ENCODE data around the gene ASPM. TPM values are rescaled to one million over a fixed set of nuclear protein-coding genes. Genes with fewer than 3 reads are reported as not detected.

ASPM gene
- polyA plus RNA-seq, 1 of the 3 experiments (the other 2 are of a cell fraction) = 3.0 TPM

DNA sequence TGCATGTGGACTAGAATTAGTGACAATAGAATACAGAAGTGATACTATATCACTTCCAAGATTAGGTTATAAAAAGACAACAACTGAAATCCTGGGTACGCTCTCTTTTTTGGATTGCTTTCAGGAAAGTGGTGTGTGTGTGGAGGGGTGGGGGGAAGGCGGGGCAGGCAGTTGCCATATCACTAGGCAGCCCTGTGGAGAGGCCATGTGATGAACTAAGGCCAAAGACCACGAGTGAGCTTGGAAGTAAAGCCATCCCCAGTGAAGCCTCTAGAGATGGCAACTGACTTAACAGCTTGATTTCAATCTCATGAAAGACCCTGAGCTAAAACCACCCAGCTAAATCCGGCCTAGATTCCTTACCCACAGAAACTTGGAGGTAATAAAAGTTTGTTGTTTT lies 6.2 kb upstream of the ASPM start:
- no peaks in the 10 kb centered on the region for H4K20me1 ChIP-seq (ENCODE audit: insufficient read depth)
- H3K9me3 ChIP-seq = no peaks in the 10 kb centered on the region
- peaks cover 0 to 6% of the 10 kb centered on the region in 2 experiments; a peak in 2 of 4 replicates for H3K4me1 ChIP-seq (ENCODE audit: control insufficient read depth in 1 of 2, insufficient read depth in 2 of 2, low read depth in 1 of 2, low read length in 1 of 2)
- 89% methylated on average over 4 of the region's 4 CpGs for WGBS (ENCODE audit: low lambda C conversion rate)
- no peaks in the 10 kb centered on the region for H3K9me2 ChIP-seq
- no peak overlapping the region for H3K4me2 ChIP-seq
- POLR2A ChIA-PET = no interaction called here
- H3K9ac ChIP-seq = no peak overlapping the region
- no peaks in the 10 kb centered on the region for H3K27me3 ChIP-seq (ENCODE audit: insufficient read depth)
- H3F3A ChIP-seq (replicated peaks; ENCODE audit: insufficient read depth) = no peaks in the 10 kb centered on the region
- DNase-seq = no peak
- H3K79me2 ChIP-seq (ENCODE audit: insufficient read depth) = no peaks in the 10 kb centered on the region
- no peak overlapping the region for H3K4me3 ChIP-seq (ENCODE audit: low read depth in 2 of 2, low read length in 1 of 2)
- peaks cover 0 to 19% of the 10 kb centered on the region in 2 experiments for H3K36me3 ChIP-seq (replicated peaks in 1 of 2; ENCODE audit: control insufficient read depth in 1 of 2, insufficient read depth in 2 of 2, low read length in 1 of 2)
- CTCF ChIA-PET = interaction anchor here (0.9 to 1.7 kb wide), 2 partner anchors 27 to 28 kb away, joined by 3 to 4 read pairs; no protein-coding TSS in a partner anchor
- no peak overlapping the region for H2AFZ ChIP-seq (ENCODE audit: low read depth)
- no peak overlapping the region for H3K27ac ChIP-seq (ENCODE audit: low read depth in 2 of 2, low read length in 1 of 2)
- TF ChIP-seq EZH2phosphoT487 (IDR thresholded peaks at IDR 0.05; ENCODE audit: borderline replicate concordance, low read depth) = no peak
- no peak for TF ChIP-seq MEF2A (IDR thresholded peaks at IDR 0.05; ENCODE audit: borderline replicate concordance, low read depth)
- TF ChIP-seq TAF1 (IDR thresholded peaks at IDR 0.05; ENCODE audit: borderline replicate concordance, low read depth, low read length) = no peak
- TF ChIP-seq, protein P1, sequence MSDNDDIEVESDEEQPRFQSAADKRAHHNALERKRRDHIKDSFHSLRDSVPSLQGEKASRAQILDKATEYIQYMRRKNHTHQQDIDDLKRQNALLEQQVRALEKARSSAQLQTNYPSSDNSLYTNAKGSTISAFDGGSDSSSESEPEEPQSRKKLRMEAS (IDR thresholded peaks at IDR 0.05; ENCODE audit: low read depth) = no peak
- no peak for TF ChIP-seq YY1 (IDR thresholded peaks at IDR 0.05; ENCODE audit: low read depth)
- TF ChIP-seq FOXM1 (IDR thresholded peaks at IDR 0.05; ENCODE audit: low read depth) = no peak
- no peak for TF ChIP-seq SMC3 (IDR thresholded peaks at IDR 0.05; ENCODE audit: low read depth, low read length)
- TF ChIP-seq TCF12 (IDR thresholded peaks at IDR 0.05) = no peak
- TF ChIP-seq FOXJ3 (CRISPR knock-in tag; IDR thresholded peaks at IDR 0.05) = no peak
- TF ChIP-seq EP300 (IDR thresholded peaks at IDR 0.05; ENCODE audit: borderline replicate concordance in 1 of 2, low read depth in 1 of 2, low read length in 1 of 2) = no peak
- no peak for TF ChIP-seq NFIC (IDR thresholded peaks at IDR 0.05; ENCODE audit: borderline replicate concordance)
- TF ChIP-seq ELF1 (IDR thresholded peaks at IDR 0.05) = no peak
- TF ChIP-seq, protein P2, sequence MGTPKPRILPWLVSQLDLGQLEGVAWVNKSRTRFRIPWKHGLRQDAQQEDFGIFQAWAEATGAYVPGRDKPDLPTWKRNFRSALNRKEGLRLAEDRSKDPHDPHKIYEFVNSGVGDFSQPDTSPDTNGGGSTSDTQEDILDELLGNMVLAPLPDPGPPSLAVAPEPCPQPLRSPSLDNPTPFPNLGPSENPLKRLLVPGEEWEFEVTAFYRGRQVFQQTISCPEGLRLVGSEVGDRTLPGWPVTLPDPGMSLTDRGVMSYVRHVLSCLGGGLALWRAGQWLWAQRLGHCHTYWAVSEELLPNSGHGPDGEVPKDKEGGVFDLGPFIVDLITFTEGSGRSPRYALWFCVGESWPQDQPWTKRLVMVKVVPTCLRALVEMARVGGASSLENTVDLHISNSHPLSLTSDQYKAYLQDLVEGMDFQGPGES (IDR thresholded peaks at IDR 0.05; ENCODE audit: low read depth, low read length) = no peak
- no peak for TF ChIP-seq TEAD4 (IDR thresholded peaks at IDR 0.05; ENCODE audit: borderline replicate concordance, insufficient read depth)
- no peak for TF ChIP-seq GATA2 (CRISPR knock-in tag; IDR thresholded peaks at IDR 0.05)
- TF ChIP-seq GABPA (IDR thresholded peaks at IDR 0.05; ENCODE audit: low read depth) = no peak

DNA sequence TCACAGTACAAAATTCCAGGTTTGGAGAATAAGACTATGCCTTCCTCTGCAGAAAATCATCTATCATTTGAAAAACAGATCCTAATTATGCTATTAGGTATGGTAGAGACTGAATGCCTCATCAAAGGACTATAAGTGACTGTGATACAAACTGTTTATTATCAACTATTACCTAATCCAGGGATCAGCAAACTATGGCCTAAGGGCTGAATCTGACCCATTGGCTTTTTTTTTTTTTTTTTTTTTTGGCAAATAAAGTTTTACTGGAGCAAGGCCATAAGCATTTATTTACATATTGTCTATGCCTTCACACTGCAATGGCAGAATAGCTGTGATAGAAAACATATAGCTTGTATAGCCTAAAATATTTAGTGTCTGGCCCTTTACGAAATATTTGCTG lies 4.7 kb upstream of the ASPM start:
- Histone ChIP-seq H3F3A (replicated peaks; ENCODE audit: insufficient read depth) (no peaks in the 10 kb centered on the region), H3K36me3 (replicated peaks in 1 of 2; ENCODE audit: control insufficient read depth in 1 of 2, insufficient read depth in 2 of 2, low read length in 1 of 2) (peaks cover 0 to 12% of the 10 kb centered on the region in 2 experiments), H3K27ac (ENCODE audit: low read depth in 2 of 2, low read length in 1 of 2) (peak overlapping the region in 1 of 2 experiments; percentile 78; a peak in 2 of 4 replicates), H2AFZ (ENCODE audit: low read depth) (no peak overlapping the region), H3K9me3 (no peaks in the 10 kb centered on the region), H4K20me1 (ENCODE audit: insufficient read depth) (no peaks in the 10 kb centered on the region), H3K27me3 (ENCODE audit: insufficient read depth) (no peaks in the 10 kb centered on the region), H3K9me2 (no peaks in the 10 kb centered on the region), H3K4me3 (ENCODE audit: low read depth in 2 of 2, low read length in 1 of 2) (no peak overlapping the region), H3K4me1 (ENCODE audit: control insufficient read depth in 1 of 2, insufficient read depth in 2 of 2, low read depth in 1 of 2, low read length in 1 of 2) (peaks cover 0 to 6% of the 10 kb centered on the region in 2 experiments; a peak in 2 of 4 replicates), H3K9ac (no peak overlapping the region), H3K4me2 (no peak overlapping the region), H3K79me2 (ENCODE audit: insufficient read depth) (peaks cover 2% of the 10 kb centered on the region)
- ChIA-PET POLR2A (no interaction called here), CTCF (no interaction called here)
- DNase-seq = no peak
- 94% methylated on average over 1 of the region's 1 CpG for WGBS (ENCODE audit: low lambda C conversion rate)
- TF ChIP-seq, protein P3, sequence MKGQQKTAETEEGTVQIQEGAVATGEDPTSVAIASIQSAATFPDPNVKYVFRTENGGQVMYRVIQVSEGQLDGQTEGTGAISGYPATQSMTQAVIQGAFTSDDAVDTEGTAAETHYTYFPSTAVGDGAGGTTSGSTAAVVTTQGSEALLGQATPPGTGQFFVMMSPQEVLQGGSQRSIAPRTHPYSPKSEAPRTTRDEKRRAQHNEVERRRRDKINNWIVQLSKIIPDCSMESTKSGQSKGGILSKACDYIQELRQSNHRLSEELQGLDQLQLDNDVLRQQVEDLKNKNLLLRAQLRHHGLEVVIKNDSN (IDR thresholded peaks at IDR 0.05; ENCODE audit: borderline replicate concordance, low read depth) = no peak
- TF ChIP-seq, protein P4, sequence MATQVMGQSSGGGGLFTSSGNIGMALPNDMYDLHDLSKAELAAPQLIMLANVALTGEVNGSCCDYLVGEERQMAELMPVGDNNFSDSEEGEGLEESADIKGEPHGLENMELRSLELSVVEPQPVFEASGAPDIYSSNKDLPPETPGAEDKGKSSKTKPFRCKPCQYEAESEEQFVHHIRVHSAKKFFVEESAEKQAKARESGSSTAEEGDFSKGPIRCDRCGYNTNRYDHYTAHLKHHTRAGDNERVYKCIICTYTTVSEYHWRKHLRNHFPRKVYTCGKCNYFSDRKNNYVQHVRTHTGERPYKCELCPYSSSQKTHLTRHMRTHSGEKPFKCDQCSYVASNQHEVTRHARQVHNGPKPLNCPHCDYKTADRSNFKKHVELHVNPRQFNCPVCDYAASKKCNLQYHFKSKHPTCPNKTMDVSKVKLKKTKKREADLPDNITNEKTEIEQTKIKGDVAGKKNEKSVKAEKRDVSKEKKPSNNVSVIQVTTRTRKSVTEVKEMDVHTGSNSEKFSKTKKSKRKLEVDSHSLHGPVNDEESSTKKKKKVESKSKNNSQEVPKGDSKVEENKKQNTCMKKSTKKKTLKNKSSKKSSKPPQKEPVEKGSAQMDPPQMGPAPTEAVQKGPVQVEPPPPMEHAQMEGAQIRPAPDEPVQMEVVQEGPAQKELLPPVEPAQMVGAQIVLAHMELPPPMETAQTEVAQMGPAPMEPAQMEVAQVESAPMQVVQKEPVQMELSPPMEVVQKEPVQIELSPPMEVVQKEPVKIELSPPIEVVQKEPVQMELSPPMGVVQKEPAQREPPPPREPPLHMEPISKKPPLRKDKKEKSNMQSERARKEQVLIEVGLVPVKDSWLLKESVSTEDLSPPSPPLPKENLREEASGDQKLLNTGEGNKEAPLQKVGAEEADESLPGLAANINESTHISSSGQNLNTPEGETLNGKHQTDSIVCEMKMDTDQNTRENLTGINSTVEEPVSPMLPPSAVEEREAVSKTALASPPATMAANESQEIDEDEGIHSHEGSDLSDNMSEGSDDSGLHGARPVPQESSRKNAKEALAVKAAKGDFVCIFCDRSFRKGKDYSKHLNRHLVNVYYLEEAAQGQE (IDR thresholded peaks at IDR 0.05; ENCODE audit: low read depth, low read length) = no peak
- TF ChIP-seq MXI1 (IDR thresholded peaks at IDR 0.05; ENCODE audit: low read depth, low read length) (no peak), FOSL2 (IDR thresholded peaks at IDR 0.05; ENCODE audit: borderline replicate concordance, low read depth) (no peak)
- TF ChIP-seq, protein P2 (IDR thresholded peaks at IDR 0.05; ENCODE audit: low read depth, low read length) = no peak
